ES-I3 (cell line): ENCODE measurements around the gene SLC22A7.

Source experiments
- H3K36me3 ChIP-seq: 2 replicates; pipeline ENCODE4 v1.6.1; 2013; ENCODE audit warnings: mild to moderate bottlenecking, low read length, control low read depth, moderate library complexity; ENCODE audit not compliant: insufficient read depth
- H3K4me1 ChIP-seq: 2 replicates; pipeline ENCODE4 v1.6.1; 2013; ENCODE audit warnings: mild to moderate bottlenecking, control low read depth, low read length; ENCODE audit not compliant: insufficient read depth
- H3K9ac ChIP-seq: 2 replicates; pipeline ENCODE4 v1.6.1; 2013; ENCODE audit warnings: low read depth, mild to moderate bottlenecking, low read length, moderate library complexity
- H3K9me3 ChIP-seq: 2 replicates; pipeline ENCODE4 v1.6.1; 2013; ENCODE audit warnings: mild to moderate bottlenecking, low read length, moderate library complexity; ENCODE audit not compliant: control insufficient read depth, insufficient read depth

SLC22A7 gene, protein sequence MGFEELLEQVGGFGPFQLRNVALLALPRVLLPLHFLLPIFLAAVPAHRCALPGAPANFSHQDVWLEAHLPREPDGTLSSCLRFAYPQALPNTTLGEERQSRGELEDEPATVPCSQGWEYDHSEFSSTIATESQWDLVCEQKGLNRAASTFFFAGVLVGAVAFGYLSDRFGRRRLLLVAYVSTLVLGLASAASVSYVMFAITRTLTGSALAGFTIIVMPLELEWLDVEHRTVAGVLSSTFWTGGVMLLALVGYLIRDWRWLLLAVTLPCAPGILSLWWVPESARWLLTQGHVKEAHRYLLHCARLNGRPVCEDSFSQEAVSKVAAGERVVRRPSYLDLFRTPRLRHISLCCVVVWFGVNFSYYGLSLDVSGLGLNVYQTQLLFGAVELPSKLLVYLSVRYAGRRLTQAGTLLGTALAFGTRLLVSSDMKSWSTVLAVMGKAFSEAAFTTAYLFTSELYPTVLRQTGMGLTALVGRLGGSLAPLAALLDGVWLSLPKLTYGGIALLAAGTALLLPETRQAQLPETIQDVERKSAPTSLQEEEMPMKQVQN

DNA sequence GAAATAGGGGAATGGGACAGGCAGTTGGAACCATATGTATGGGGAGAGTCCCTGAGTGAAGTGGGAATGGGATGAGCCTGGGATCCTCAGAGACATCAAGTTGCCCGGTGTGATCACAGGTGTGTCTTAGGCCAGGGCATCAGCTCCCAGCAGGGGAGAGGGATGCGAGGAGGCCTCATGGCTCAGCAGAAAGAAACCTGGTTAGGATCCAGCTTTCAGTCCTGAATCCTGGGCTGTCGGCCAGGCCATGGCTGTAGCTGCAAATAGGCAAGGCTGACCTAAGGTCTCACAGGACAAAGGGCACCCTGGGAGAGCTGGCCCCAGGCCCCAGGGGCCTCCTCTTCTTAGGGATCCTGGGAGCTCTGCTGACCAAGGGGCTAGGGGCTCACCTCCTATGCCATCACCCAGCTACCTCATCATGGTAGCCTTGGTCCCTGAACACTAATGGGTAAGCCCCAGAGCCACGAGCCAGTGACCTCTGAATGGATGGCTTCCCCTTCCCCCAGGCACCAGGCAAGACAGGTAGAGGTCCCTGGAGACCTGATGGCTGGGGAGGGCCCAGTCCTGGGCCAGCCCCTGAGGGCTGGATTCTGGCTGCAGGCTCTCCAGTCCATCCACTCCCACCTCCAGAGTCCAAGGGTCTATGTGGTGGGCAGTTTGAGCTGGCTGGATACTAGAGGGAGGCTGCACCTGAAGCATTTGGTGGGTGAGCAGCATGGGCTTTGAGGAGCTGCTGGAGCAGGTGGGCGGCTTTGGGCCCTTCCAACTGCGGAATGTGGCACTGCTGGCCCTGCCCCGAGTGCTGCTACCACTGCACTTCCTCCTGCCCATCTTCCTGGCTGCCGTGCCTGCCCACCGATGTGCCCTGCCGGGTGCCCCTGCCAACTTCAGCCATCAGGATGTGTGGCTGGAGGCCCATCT, at the start of gene SLC22A7:
SLC22A7 (plus strand) TSS at position 617 of the 921 bp plus-strand sequence; CDS start at position 716, 99 bp downstream.
- Histone ChIP-seq H3K36me3 (no peaks in the 10 kb centered on the region), H3K4me1 (no peaks in the 10 kb centered on the region; the same call in 1 of the 2 replicates), H3K9me3 (no peaks in the 10 kb centered on the region), H3K9ac (no peak within 1 kb of the TSS)

DNA sequence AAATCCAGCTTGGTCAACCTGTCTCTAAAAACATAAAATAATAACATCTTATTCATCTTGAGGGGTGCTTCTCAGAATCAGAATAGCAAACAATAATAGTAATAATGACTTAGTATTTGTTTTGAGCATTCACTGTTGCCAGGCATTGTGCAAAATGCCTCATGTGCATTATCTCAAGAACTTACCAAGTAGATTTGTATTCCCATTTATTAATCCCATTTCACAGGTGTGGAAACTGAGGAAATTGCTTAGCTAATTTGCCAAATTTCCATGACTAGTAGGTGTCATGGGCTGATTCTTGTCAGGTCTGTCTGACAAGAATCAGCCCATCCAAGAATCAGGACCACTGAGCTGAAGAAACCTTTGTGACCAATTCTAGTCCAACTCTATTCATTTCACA, 49.3 kb upstream of the SLC22A7 start:
- Histone ChIP-seq H3K4me1 (peaks cover 11% of the 10 kb centered on the region; the same call in 1 of the 2 replicates), H3K36me3 (no peaks in the 10 kb centered on the region), H3K9me3 (no peaks in the 10 kb centered on the region), H3K9ac (no peak overlapping the region)

DNA sequence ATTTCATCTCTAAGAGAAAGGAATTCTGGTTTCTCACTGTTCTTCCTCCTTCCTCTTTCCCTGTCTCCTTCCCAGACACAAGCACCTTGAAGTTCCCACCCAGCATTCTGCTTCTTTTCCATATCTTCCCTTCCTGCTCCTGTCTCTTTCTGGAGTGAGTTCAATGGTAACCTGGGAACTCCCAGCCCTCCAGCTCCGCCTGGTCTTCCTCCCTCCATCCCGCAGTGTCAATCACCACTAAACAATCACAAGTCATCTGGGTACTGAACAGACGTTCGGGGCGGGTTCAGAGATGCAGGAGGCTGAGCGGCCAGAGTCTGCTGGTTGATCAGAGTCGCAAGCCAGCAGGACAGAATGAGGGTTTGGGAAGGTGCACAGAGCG, 47.1 kb upstream of the SLC22A7 start:
- H3K4me1 ChIP-seq: peaks cover 11% of the 10 kb centered on the region; the same call in 1 of the 2 replicates
- H3K9ac ChIP-seq: peak overlapping the region; percentile 29; the same call in 1 of the 2 replicates
- no peaks in the 10 kb centered on the region for H3K36me3 ChIP-seq
- H3K9me3 ChIP-seq: no peaks in the 10 kb centered on the region

DNA sequence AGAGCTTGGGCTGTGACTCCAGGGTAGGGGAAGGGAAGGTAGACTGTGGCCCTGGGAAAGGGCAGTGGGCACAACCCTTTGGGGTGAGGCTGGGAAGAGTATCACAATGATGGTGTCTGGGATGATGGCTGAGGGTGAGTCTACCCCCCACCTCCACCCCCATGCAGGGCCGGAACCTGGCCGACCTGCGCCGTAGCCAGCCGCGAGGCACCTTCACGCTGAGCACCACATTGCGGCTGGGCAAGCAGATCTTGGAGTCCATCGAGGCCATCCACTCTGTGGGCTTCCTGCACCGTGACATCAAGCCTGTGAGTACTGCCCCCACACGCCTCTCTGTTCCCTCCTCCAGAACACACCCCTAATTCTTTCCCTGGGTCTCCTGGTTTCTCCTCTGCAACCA, 44.7 kb upstream of the SLC22A7 start:
- Histone ChIP-seq H3K4me1 (peaks cover 16% of the 10 kb centered on the region; the same call in 1 of the 2 replicates), H3K9me3 (no peaks in the 10 kb centered on the region), H3K9ac (no peak overlapping the region), H3K36me3 (no peaks in the 10 kb centered on the region)

DNA sequence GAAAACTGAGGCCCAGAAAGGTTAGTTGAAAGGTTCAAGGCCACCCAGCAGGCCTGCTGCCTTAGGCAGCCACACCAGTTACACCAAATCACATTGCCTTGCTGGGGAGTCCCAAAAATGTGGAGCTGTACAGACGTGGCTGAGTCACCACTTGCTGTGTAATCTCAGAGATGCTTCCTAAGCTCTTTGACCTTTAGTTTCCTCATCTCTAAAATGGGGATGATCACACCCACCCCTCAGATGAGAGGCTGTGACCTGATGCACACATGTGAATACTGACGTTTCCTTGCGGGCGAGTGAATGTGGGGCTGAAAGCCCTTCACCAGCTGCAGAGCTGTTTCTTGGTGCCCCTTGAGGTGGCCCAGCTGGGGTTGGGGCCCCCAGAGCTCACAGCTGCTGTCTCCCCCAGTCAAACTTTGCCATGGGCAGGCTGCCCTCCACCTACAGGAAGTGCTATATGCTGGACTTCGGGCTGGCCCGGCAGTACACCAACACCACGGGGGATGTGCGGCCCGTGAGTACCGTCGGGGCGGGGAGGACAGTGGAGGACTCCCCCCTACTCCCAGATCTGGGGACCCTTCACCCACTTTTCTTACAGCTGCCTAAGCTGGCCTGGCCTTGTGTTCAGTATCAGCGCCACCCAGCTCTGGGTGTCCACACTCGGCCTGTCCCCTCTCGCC, 43.8 kb upstream of the SLC22A7 start:
- no peaks in the 10 kb centered on the region for H3K36me3 ChIP-seq
- peaks cover 16% of the 10 kb centered on the region; the same call in 1 of the 2 replicates for H3K4me1 ChIP-seq
- H3K9me3 ChIP-seq: no peaks in the 10 kb centered on the region
- no peak overlapping the region for H3K9ac ChIP-seq

DNA sequence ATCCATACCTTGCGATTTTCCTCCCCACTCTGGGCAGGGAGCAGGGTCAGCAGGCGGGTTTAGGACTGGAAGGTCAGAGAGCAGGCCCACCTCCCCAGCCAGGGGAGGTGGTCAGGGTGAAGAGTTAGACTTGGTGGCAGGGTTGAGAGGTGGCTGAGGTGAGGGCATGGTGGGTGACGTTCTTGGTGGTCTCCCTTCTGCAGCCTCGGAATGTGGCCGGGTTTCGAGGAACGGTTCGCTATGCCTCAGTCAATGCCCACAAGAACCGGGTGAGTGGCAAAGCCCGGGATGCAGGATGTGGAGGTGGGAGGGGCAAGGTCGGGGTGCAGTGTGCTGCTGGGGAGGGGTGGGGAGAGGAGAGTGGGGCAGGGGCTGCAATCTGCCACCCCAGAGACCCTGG, 43.2 kb upstream of the SLC22A7 start:
- Histone ChIP-seq H3K9ac (no peak overlapping the region), H3K9me3 (no peaks in the 10 kb centered on the region), H3K36me3 (no peaks in the 10 kb centered on the region), H3K4me1 (peaks cover 16% of the 10 kb centered on the region; the same call in 1 of the 2 replicates)

DNA sequence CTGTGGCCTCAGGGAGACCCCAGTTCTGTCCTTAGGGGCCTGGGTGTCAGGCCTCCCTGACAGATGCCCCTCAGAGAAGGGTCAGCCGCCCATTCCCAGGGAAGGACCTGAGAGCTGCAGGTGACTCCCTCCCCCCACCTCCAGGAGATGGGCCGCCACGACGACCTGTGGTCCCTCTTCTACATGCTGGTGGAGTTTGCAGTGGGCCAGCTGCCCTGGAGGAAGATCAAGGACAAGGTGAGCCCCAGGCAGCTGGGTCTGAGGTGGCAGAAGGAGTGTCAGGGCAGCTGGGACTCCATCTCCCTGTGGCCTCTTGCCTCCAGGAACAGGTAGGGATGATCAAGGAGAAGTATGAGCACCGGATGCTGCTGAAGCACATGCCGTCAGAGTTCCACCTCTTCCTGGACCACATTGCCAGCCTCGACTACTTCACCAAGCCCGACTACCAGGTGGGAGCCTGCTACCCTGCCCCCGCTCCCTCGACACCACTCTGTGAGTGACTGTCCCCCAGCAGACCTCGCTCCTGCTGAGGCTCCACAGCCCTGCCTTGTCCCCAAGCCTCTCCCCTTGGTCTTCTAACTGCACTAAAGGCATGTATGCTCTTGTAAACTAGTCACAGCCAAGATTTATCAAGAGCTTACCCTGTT, 42.5 kb upstream of the SLC22A7 start:
- H3K9ac ChIP-seq: no peak overlapping the region
- no peaks in the 10 kb centered on the region for H3K36me3 ChIP-seq
- H3K9me3 ChIP-seq: no peaks in the 10 kb centered on the region
- peaks cover 16% of the 10 kb centered on the region; the same call in 1 of the 2 replicates for H3K4me1 ChIP-seq

DNA sequence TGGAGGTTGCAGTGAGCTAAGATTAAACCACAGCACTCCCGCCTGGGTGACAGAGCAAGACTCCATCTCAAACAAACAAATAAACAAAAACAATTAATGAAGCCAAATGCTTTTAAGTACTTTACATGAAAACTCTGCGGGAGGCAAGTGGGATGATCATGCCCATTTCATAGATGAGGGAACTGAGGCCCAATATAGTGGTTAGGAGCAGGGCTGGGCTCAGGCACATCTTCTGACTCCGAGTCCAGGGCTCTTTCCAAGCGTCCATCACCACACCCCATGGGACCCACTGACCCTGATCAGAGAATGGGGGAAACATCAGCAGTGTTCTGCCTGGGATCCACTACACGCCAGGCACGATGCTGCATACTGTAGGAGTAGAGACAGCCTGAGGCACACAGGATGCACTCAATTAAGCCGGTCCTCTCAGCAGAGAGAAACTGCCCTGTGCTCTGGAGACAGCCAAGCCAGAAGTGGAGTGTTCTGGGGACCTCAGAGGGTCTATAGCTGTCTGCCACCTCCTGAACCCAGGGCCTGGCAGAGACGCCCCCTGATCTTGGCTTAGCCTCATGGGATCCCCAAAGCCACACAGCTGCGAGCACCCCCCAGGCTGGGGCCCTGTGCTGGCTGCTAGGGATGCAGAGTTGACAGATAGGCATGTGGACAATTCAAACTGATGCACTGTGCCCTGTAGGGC, 41.2 kb upstream of the SLC22A7 start:
- Histone ChIP-seq H3K4me1 (peaks cover 6% of the 10 kb centered on the region; the same call in 1 of the 2 replicates), H3K9me3 (no peaks in the 10 kb centered on the region), H3K9ac (no peak overlapping the region), H3K36me3 (no peaks in the 10 kb centered on the region)

DNA sequence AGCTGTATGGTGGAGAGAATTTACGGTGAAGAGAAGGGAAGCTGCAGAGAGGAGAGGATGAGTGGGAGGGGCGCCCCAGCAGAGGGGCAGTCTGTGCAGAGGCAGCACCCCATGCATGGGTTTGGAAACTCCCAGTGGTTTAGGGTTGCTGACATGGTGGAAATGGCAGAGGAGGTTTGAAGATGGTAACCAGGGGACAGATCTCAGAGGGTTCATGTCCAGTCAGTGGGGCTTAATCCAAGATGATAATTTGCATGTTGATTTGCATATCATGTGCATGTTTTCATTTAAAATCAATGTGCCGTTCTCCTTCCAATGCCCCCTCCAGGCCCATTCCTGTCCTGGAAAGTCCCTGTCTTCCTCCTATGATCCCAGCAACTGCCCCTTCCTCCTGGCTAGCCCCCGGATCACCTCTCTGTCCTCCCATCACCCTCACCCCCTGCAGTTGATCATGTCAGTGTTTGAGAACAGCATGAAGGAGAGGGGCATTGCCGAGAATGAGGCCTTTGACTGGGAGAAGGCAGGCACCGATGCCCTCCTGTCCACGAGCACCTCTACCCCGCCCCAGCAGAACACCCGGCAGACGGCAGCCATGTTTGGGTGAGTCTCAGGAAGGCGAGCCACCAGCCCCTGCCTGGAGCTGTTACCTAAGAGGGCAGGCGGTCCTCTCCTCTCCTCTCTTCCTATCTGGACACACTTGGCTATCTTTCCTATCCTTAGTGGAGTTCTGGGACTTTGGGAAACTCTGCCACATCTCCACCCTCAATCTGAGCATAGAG, 40.5 kb upstream of the SLC22A7 start:
- Histone ChIP-seq H3K36me3 (no peaks in the 10 kb centered on the region), H3K9ac (no peak overlapping the region), H3K4me1 (peaks cover 5% of the 10 kb centered on the region; the same call in 1 of the 2 replicates), H3K9me3 (no peaks in the 10 kb centered on the region)

DNA sequence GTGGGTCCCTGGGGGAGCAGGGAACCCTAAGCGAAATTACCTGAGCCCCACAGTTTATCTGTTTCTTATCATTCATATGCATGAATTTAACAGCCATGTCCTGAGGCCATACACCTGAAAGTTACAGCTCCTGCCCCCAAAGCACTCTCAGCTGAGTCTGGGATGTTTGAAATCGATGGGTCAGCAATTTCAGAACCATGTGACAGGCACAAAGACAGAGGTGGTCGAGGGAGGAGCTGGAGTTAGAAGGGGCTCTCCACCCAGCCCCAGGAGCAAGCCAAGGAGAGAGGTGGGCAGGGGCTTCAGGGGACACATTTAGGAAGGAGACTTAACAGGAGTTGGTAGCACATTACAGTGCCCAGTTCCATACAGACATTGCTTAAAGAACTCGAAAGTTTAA, 39.9 kb upstream of the SLC22A7 start:
- Histone ChIP-seq H3K9me3 (no peaks in the 10 kb centered on the region), H3K4me1 (peaks cover 5% of the 10 kb centered on the region; the same call in 1 of the 2 replicates), H3K9ac (no peak overlapping the region), H3K36me3 (no peaks in the 10 kb centered on the region)

DNA sequence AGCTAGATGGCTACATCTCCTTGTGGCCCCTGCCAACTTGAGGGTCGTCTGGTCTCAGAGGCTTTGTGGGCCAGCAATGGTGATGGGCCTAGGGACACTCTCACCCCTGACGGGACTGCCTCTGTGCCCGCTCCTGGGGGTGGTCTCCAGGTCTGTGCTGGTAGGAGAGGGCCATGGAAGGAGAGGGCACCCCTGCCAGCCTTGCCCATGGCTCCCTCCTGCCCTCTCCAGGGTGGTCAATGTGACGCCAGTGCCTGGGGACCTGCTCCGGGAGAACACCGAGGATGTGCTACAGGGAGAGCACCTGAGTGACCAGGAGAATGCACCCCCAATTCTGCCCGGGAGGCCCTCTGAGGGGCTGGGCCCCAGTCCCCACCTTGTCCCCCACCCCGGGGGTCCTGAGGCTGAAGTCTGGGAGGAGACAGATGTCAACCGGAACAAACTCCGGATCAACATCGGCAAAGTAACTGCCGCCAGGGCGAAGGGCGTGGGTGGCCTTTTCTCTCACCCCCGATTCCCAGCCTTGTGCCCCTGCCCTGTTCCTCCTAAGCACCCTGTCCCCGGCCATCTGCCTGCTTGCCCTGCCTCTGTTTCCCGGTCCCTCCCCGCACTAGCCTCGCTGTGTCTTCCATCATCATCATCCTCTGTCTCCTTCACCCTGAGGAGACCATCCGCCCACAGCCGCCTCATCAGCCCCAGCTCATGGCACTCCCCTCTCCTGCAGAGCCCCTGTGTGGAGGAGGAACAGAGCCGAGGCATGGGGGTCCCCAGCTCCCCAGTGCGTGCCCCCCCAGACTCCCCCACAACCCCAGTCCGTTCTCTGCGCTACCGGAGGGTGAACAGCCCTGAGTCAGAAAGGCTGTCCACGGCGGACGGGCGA, 39.0 kb upstream of the SLC22A7 start:
- no peak overlapping the region for H3K9ac ChIP-seq
- no peaks in the 10 kb centered on the region for H3K9me3 ChIP-seq
- H3K36me3 ChIP-seq: no peaks in the 10 kb centered on the region
- peaks cover 5% of the 10 kb centered on the region; the same call in 1 of the 2 replicates for H3K4me1 ChIP-seq

DNA sequence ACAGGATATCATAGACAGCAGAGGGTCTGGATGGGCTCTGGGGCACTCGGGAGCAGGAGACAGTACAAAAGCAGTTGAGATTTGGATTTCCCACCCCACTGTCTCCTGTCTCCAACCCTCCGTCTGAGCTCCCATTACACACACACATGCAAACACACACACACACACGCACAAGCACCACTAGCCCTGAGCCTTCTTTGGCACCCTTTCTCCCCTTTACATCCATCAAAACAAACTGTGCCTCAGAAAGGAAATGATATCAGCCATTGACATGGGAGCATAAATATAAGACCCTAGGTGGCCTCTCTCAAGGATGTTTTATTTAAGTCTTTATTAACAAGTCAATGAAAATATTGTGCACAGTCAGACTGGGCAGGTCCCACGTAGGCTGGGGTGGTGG, 37.3 kb upstream of the SLC22A7 start:
- H3K9ac ChIP-seq: no peak overlapping the region
- H3K4me1 ChIP-seq: peaks cover 5% of the 10 kb centered on the region; the same call in 1 of the 2 replicates
- no peaks in the 10 kb centered on the region for H3K9me3 ChIP-seq
- H3K36me3 ChIP-seq: no peaks in the 10 kb centered on the region
